Right cardiac atrium (tissue), 5 donors: Measurements from ENCODE around the gene PTP4A2. TPM values are rescaled to one million over a fixed set of nuclear protein-coding genes. Genes with fewer than 3 reads are reported as not detected.

Experiments used
- ATAC-seq, 2 donors: fragments of 200-7000 bp; cut with Tn5 transposase; one replicate each; pipeline versions ENCODE4 v1.8.0 to v1.9.1; 2020; ENCODE audit warnings: moderate library complexity in 2 of 2, mild to moderate bottlenecking in 1 of 2
- DNase-seq, 3 donors: peaks; one replicate each; pipeline ENCODE4 v3.0.0-alpha.2; 2020
- H3K27ac ChIP-seq: one replicate; pipeline ENCODE4 v1.5.1; 2013; ENCODE audit warnings: mild to moderate bottlenecking, low read length, control low read depth, moderate library complexity
- H3K27me3 ChIP-seq: one replicate; pipeline ENCODE4 v1.6.1; 2013; ENCODE audit not compliant: control insufficient read depth, insufficient read depth
- H3K4me1 ChIP-seq: one replicate; pipeline ENCODE4 v1.6.1; 2013; ENCODE audit warnings: low read length; ENCODE audit not compliant: control insufficient read depth, insufficient read depth
- H3K4me3 ChIP-seq: one replicate; pipeline ENCODE4 v1.5.1; 2013; ENCODE audit warnings: low read length, control low read depth
- H3K9me3 ChIP-seq: one replicate; pipeline ENCODE4 v1.6.1; 2013; ENCODE audit warnings: low read length; ENCODE audit not compliant: control insufficient read depth
- WGBS: extraction: QIAGEN DNeasy Blood & Tissue Kit; methylation state at CpG from one replicate; pipeline ENCODE4 v1.1.7; 2013; 5-methylcytosine and 5-hydroxymethylcytosine counted together
- intact Hi-C, 4 donors: fragments of 100-400 bp; cut with DNase I; formaldehyde crosslinking; loops; one replicate each; pipeline versions ENCODE4 v1.11.0 to v1.14.0; 2022 to 2023
- long read RNA-seq, 4 donors: library from polyadenylated mRNA; unstranded; transcript quantifications; one replicate each; pipeline ENCODE4 v2.0.0, GENCODE V29; 2020 to 2021
- polyA plus RNA-seq: library from polyadenylated mRNA; stranded (reverse); fragments of 200-250 nt; gene quantifications from one replicate; pipeline ENCODE4 v1.2.3, GENCODE V29; 2013
- total RNA-seq, 4 donors: library from RNA; stranded (reverse); fragmentation: NEBNext Ultra II Directional; extraction: Animal tissue kit (Norgen Biotek cat#: 25700); gene quantifications; one replicate each; pipeline ENCODE4 v1.2.1, GENCODE V29; 2021
- donor health status: healthy with polysubstance abuse.
- donor health status: DM: no; HTN: yes; CAD: no.
- donor health status: DM: no; HTN: no; CAD: no.
- donor health status: DM: no; HTN: yes; CAD: no; lungs with severe emphysema.
- donor health status: DM: yes; HTN: yes; CAD: no.

The PTP4A2 gene
- total RNA-seq (100 to 1,000 TPM; 369 to 558 (median 421) TPM), polyA plus RNA-seq (158 TPM)
- long read RNA-seq, donor 1, transcript PTP4A2-221 (6 exons, 3,921 nt): major isoform, 696 of 866 reads
- long read RNA-seq, donor 1, partial matches to known transcripts: 6 of 866 reads
- long read RNA-seq, donor 1, other reads (novel, unspliced or antisense): 160 of 866 reads
- long read RNA-seq, donor 2, transcript PTP4A2-221 (6 exons, 3,921 nt): major isoform, 180 of 208 reads
- long read RNA-seq, donor 2, partial matches to known transcripts: 1 of 208 reads
- long read RNA-seq, donor 2, other reads (novel, unspliced or antisense): 25 of 208 reads
- long read RNA-seq, donor 3, transcript PTP4A2-221 (6 exons, 3,921 nt): major isoform, 23 of 179 reads
- long read RNA-seq, donor 3, transcript PTP4A2-218 (5 exons, 3,353 nt): minor isoform, 19 of 179 reads
- long read RNA-seq, donor 3, partial matches to known transcripts: 11 of 179 reads
- long read RNA-seq, donor 3, other reads (novel, unspliced or antisense): 125 of 179 reads
- long read RNA-seq, donor 4, transcript PTP4A2-221 (6 exons, 3,921 nt): major isoform, 262 of 314 reads
- long read RNA-seq, donor 4, partial matches to known transcripts: 0 of 314 reads
- long read RNA-seq, donor 4, other reads (novel, unspliced or antisense): 51 of 314 reads

- ATAC-seq (peak; percentile 95 to 96), DNase-seq (peak; percentile 96 to 98 (median 97))
- Histone ChIP-seq H3K27ac (peak within 1 kb of the TSS; percentile 95), H3K4me3 (peak within 1 kb of the TSS; percentile 96), H3K27me3 (no peaks in the 10 kb centered on the region), H3K4me1 (peaks cover 6% of the 10 kb centered on the region), H3K9me3 (no peaks in the 10 kb centered on the region)
- under 1% methylated on average over 82 of the region's 82 CpGs for WGBS
- intact Hi-C loops: no loop called here
These were observed at the start of gene PTP4A2 for GRCh38 chr1:31938184-31938975. Gene PTP4A2 (minus strand): TSS chr1:31938368. CDS start chr1:31919065, 19,303 bp downstream.

GRCh38 chr1:31987135-31987619 is 49.0 kb upstream of the PTP4A2 start:
- Histone ChIP-seq H3K9me3 (no peaks in the 10 kb centered on the region), H3K27ac (no peak overlapping the region), H3K27me3 (no peaks in the 10 kb centered on the region), H3K4me1 (no peaks in the 10 kb centered on the region), H3K4me3 (no peak overlapping the region)
- WGBS: 62% methylated on average over 9 of the region's 9 CpGs
- intact Hi-C loops: no loop called here
- DNase-seq (no peak), ATAC-seq (no peak)

GRCh38 chr1:31985430-31985829 is 47.3 kb upstream of the PTP4A2 start:
- intact Hi-C loops: no loop called here
- no peak overlapping the region for H3K27ac ChIP-seq
- H3K9me3 ChIP-seq: no peaks in the 10 kb centered on the region
- no peaks in the 10 kb centered on the region for H3K4me1 ChIP-seq
- ATAC-seq (peak in 1 of 2 donors; percentile 11), DNase-seq (no peak)
- no peaks in the 10 kb centered on the region for H3K27me3 ChIP-seq
- 32% methylated on average over 4 of the region's 4 CpGs for WGBS
- no peak overlapping the region for H3K4me3 ChIP-seq

- 83% methylated on average over 6 of the region's 6 CpGs for WGBS
- Histone ChIP-seq H3K9me3 (no peaks in the 10 kb centered on the region), H3K27ac (peak overlapping the region; percentile 9), H3K4me3 (no peak overlapping the region), H3K27me3 (no peaks in the 10 kb centered on the region), H3K4me1 (no peaks in the 10 kb centered on the region)
- intact Hi-C loops: no loop called here
- no peak for DNase-seq
- ATAC-seq: peak; percentile 62 to 76
These were observed 46.5 kb upstream of the PTP4A2 start for GRCh38 chr1:31984419-31985347.

- H3K27me3 ChIP-seq: no peaks in the 10 kb centered on the region
- ATAC-seq (no peak), DNase-seq (no peak)
- 45% methylated on average over 3 of the region's 3 CpGs for WGBS
- intact Hi-C loops: no loop called here
- peaks cover 3% of the 10 kb centered on the region for H3K4me1 ChIP-seq
- no peaks in the 10 kb centered on the region for H3K9me3 ChIP-seq
- no peak overlapping the region for H3K27ac ChIP-seq
- H3K4me3 ChIP-seq: no peak overlapping the region
These were observed 43.8 kb upstream of the PTP4A2 start for GRCh38 chr1:31981972-31982371.

GRCh38 chr1:31981456-31981839 is 43.3 kb upstream of the PTP4A2 start:
- Histone ChIP-seq H3K27me3 (no peaks in the 10 kb centered on the region), H3K27ac (no peak overlapping the region), H3K4me3 (no peak overlapping the region), H3K4me1 (peaks cover 4% of the 10 kb centered on the region), H3K9me3 (no peaks in the 10 kb centered on the region)
- ATAC-seq (no peak), DNase-seq (no peak)
- intact Hi-C loops: no loop called here
- WGBS: 87% methylated on average over 2 of the region's 2 CpGs

- H3K27ac ChIP-seq: no peak overlapping the region
- 80% methylated on average over 10 of the region's 10 CpGs for WGBS
- no peak for DNase-seq
- H3K9me3 ChIP-seq: no peaks in the 10 kb centered on the region
- no peak overlapping the region for H3K4me3 ChIP-seq
- peaks cover 4% of the 10 kb centered on the region for H3K4me1 ChIP-seq
- intact Hi-C loops: no loop called here
- no peak for ATAC-seq
- H3K27me3 ChIP-seq: no peaks in the 10 kb centered on the region
These were observed 42.8 kb upstream of the PTP4A2 start for GRCh38 chr1:31980835-31981455.

GRCh38 chr1:31978843-31979400 is 40.8 kb upstream of the PTP4A2 start:
- ATAC-seq (no peak), DNase-seq (no peak)
- no peaks in the 10 kb centered on the region for H3K27me3 ChIP-seq
- H3K4me3 ChIP-seq: no peak overlapping the region
- H3K9me3 ChIP-seq: no peaks in the 10 kb centered on the region
- peaks cover 4% of the 10 kb centered on the region for H3K4me1 ChIP-seq
- 74% methylated on average over 4 of the region's 4 CpGs for WGBS
- no peak overlapping the region for H3K27ac ChIP-seq
- intact Hi-C loops: no loop called here

GRCh38 chr1:31977385-31978131 is 39.4 kb upstream of the PTP4A2 start:
- Histone ChIP-seq H3K9me3 (no peaks in the 10 kb centered on the region), H3K4me1 (peaks cover 4% of the 10 kb centered on the region), H3K27me3 (no peaks in the 10 kb centered on the region), H3K4me3 (no peak overlapping the region), H3K27ac (peak overlapping the region; percentile 10)
- DNase-seq (peak in 2 of 3 donors; percentile 43 to 64), ATAC-seq (peak; percentile 77 to 79)
- intact Hi-C loops: no loop called here
- WGBS: 43% methylated on average over 6 of the region's 6 CpGs
